Bronchial epithelial cell (primary cell): ENCODE measurements around the gene ADD3. TPM values are rescaled to one million over a fixed set of nuclear protein-coding genes. Genes with fewer than 3 reads are reported as not detected.
A peak's percentile ranks its signal among the peaks of the same experiment; 100 is the strongest.

ENCODE experiments used
- DNase-seq: peaks from one replicate; pipeline ENCODE4 v3.0.0-alpha.2; 2010; ENCODE audit warnings: low read depth
- FAIRE-seq: peaks from 2 replicates; lab custom pipeline; 2011; peaks lifted over from hg19 to GRCh38; lab: Jason Lieb, UNC
- H3K27me3 ChIP-seq: 2 replicates; pipeline ENCODE4 v1.5.1; 2011; ENCODE audit warnings: low read length; ENCODE audit not compliant: control insufficient read depth, insufficient read depth
- H3K36me3 ChIP-seq: 2 replicates; pipeline ENCODE4 v1.5.1; 2011; ENCODE audit warnings: low read length; ENCODE audit not compliant: control insufficient read depth, insufficient read depth
- H3K4me3 ChIP-seq: 2 replicates; pipeline ENCODE4 v1.5.1; 2011; ENCODE audit warnings: mild to moderate bottlenecking, low read depth, low read length, control low read depth
- CTCF ChIP-seq: IDR thresholded peaks from 2 replicates; pipeline ENCODE4 v1.5.1; 2011; ENCODE audit warnings: mild to moderate bottlenecking, moderate library complexity, low read length, control low read depth, inconsistent platforms; ENCODE audit not compliant: insufficient read depth, severe bottlenecking
- total RNA-seq: library from RNA; depleted of rRNA; stranded (reverse); fragments of >200 nt; gene quantifications from 2 replicates; pipeline ENCODE4 v1.2.1, GENCODE V29; 2014

Gene ADD3
- total RNA-seq, 1 donor from 2014 or later: 39.5 TPM

GRCh38 chr10:110141185-110141584 lies 133.4 kb downstream of the ADD3 start:
- Histone ChIP-seq H3K27me3 (no peaks in the 10 kb centered on the region), H3K36me3 (no peaks in the 10 kb centered on the region), H3K4me3 (no peak overlapping the region)
- TF ChIP-seq CTCF: no peak
- no peak for FAIRE-seq
- peak; percentile 74 for DNase-seq

- DNase-seq: no peak
- Histone ChIP-seq H3K27me3 (no peaks in the 10 kb centered on the region), H3K36me3 (no peaks in the 10 kb centered on the region), H3K4me3 (no peak overlapping the region)
- TF ChIP-seq CTCF: no peak
- no peak for FAIRE-seq
Observed at GRCh38 chr10:110141871-110142635, 134.3 kb downstream of the ADD3 start.

GRCh38 chr10:110142965-110143364 lies 135.2 kb downstream of the ADD3 start:
- no peak for DNase-seq
- TF ChIP-seq CTCF: no peak
- FAIRE-seq: peak; percentile 64
- Histone ChIP-seq H3K36me3 (no peaks in the 10 kb centered on the region), H3K4me3 (no peak overlapping the region), H3K27me3 (no peaks in the 10 kb centered on the region)

- no peak for DNase-seq
- no peaks in the 10 kb centered on the region for H3K36me3 ChIP-seq
- TF ChIP-seq CTCF: no peak
- H3K4me3 ChIP-seq: no peak overlapping the region
- H3K27me3 ChIP-seq: peaks cover 2% of the 10 kb centered on the region
- no peak for FAIRE-seq
Observed at GRCh38 chr10:110144507-110144906, 136.7 kb downstream of the ADD3 start.

- FAIRE-seq: no peak
- H3K36me3 ChIP-seq: no peaks in the 10 kb centered on the region
- no peak for TF ChIP-seq CTCF
- no peak for DNase-seq
- no peak overlapping the region for H3K4me3 ChIP-seq
- H3K27me3 ChIP-seq: peaks cover 6% of the 10 kb centered on the region
Observed at GRCh38 chr10:110147961-110148360, 140.2 kb downstream of the ADD3 start.

- peaks cover 6% of the 10 kb centered on the region for H3K27me3 ChIP-seq
- TF ChIP-seq CTCF: no peak
- H3K4me3 ChIP-seq: no peak overlapping the region
- H3K36me3 ChIP-seq: no peaks in the 10 kb centered on the region
- FAIRE-seq (no peak), DNase-seq (no peak)
Observed at GRCh38 chr10:110149259-110149658, 141.5 kb downstream of the ADD3 start.
